ENCODE measurements around the gene DDX42. TPM values are rescaled to one million over a fixed set of nuclear protein-coding genes. Genes with fewer than 3 reads are reported as not detected.

The DDX42 gene
- total RNA-seq, 1 donor from 2014 or later = 123 TPM

DNA sequence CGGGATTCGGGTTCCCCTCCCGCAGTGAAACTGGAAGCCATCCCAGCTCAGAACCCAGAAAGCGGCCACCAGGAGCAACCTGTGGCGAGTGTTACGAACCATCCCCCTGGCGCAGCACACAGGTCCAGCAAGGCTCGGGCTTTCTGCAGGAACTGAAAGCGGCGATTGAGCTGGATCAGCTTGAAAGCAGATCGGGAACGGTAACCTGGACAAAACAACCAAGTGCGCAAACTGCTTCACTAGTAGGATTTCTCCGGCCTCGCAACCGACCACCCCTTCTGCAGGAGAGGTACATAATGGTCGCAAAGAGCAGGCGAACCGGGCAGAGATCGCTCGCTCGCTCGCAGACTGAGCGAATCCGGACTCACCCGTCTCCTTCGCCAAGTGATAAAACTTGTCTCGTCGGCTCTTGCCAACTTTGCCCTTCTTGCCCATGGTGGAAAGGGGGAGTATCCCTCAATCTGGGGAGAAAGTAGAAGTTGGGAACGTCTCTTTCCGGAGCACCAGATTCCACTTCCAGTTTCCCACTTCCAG is 52.6 kb downstream of the DDX42 start:
- no peak for DNase-seq (ENCODE audit: extremely low spot score, unreplicated experiment)
- TF ChIP-seq, protein P1, sequence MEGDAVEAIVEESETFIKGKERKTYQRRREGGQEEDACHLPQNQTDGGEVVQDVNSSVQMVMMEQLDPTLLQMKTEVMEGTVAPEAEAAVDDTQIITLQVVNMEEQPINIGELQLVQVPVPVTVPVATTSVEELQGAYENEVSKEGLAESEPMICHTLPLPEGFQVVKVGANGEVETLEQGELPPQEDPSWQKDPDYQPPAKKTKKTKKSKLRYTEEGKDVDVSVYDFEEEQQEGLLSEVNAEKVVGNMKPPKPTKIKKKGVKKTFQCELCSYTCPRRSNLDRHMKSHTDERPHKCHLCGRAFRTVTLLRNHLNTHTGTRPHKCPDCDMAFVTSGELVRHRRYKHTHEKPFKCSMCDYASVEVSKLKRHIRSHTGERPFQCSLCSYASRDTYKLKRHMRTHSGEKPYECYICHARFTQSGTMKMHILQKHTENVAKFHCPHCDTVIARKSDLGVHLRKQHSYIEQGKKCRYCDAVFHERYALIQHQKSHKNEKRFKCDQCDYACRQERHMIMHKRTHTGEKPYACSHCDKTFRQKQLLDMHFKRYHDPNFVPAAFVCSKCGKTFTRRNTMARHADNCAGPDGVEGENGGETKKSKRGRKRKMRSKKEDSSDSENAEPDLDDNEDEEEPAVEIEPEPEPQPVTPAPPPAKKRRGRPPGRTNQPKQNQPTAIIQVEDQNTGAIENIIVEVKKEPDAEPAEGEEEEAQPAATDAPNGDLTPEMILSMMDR (IDR thresholded peaks at IDR 0.05) = no peak
- Mint-ChIP-seq H3K9me3 (ENCODE audit: unreplicated experiment) (no peaks in the 10 kb centered on the region), H3K27ac (ENCODE audit: unreplicated experiment) (peak overlapping the region; percentile 100), H3K36me3 (ENCODE audit: unreplicated experiment) (peaks cover 52% of the 10 kb centered on the region), H3K4me1 (ENCODE audit: unreplicated experiment) (peaks cover 27% of the 10 kb centered on the region), H3K4me3 (ENCODE audit: unreplicated experiment) (peak overlapping the region; percentile 98), H3K27me3 (ENCODE audit: unreplicated experiment) (no peaks in the 10 kb centered on the region)

DNA sequence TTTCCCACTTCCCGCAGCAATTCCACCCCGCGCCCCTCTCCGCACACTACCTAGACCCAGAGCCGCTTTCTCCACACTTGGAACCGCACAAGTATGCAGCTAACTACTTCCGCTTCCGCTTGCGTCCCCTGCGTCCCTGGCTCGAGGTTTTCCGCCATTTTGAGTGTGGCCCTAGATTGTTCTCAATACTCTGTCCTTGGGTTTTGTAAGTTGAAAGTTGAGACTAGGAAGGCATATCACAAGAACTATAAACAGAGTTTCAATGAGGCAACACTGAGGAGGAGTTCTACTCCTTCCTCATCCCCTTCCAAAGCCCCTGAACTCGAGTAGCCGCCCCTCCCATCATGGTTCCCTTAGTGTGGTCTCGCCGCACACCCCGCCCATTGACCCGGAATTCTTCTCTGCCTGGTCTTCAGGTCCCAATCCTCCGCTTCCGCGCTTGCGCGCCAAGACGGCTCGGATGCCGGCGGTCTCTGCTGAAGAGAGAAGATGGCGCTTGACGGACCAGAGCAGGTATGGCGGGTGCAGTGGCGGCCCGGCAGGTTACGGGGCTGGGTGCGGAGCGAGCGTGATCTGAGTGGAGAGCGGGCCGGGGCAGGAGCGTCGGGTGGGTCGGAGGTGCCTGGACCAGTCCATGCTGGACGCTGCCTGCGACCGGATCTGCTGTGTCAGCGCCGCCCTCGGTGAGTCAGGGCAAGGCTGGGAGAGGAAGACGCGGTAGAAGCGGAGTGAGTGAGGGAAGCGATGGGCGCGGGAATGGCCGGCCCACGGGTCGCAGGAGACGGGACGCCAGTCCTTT is 53.2 kb downstream of the DDX42 start, which contains the start of the genes FTSJ3 and PSMC5:
FTSJ3 (minus strand) TSS at position 662 of the 799 bp plus-strand sequence. CDS start 761 bp downstream, outside the sequence.
PSMC5 (plus strand) TSS at position 430 of the 799 bp plus-strand sequence; CDS start at position 490, 60 bp downstream.
- Mint-ChIP-seq H3K9me3 (ENCODE audit: unreplicated experiment) (no peaks in the 10 kb centered on the region), H3K4me3 (ENCODE audit: unreplicated experiment) (peak within 1 kb of the TSS; percentile 98), H3K27me3 (ENCODE audit: unreplicated experiment) (no peaks in the 10 kb centered on the region), H3K27ac (ENCODE audit: unreplicated experiment) (peak within 1 kb of the TSS; percentile 100), H3K4me1 (ENCODE audit: unreplicated experiment) (peaks cover 27% of the 10 kb centered on the region), H3K36me3 (ENCODE audit: unreplicated experiment) (peaks cover 52% of the 10 kb centered on the region)
- TF ChIP-seq, protein P1 (IDR thresholded peaks at IDR 0.05) = peak; percentile 62
- peak; percentile 98 for DNase-seq (ENCODE audit: extremely low spot score, unreplicated experiment)

DNA sequence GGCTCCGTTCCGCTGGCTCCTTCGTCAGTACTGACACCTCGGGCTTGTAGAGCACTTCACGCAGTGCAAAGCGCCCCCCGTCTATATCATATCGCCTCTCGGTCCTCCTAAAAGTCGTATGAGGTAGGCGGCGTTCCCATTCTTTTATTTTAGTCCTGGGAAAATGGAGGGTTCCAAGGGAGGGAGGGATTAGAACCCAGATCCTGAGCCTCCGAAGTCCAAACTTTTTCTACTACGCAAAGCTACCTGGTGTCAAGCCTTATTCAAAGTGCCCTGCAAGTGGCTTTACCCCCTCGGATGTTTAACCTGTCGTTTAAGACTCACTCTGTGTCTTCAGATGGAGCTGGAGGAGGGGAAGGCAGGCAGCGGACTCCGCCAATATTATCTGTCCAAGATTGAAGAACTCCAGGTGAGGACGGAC is 53.8 kb downstream of the DDX42 start:
- Mint-ChIP-seq H3K9me3 (ENCODE audit: unreplicated experiment) (no peaks in the 10 kb centered on the region), H3K4me1 (ENCODE audit: unreplicated experiment) (peaks cover 27% of the 10 kb centered on the region), H3K27ac (ENCODE audit: unreplicated experiment) (peak overlapping the region; percentile 100), H3K36me3 (ENCODE audit: unreplicated experiment) (peaks cover 52% of the 10 kb centered on the region), H3K27me3 (ENCODE audit: unreplicated experiment) (no peaks in the 10 kb centered on the region), H3K4me3 (ENCODE audit: unreplicated experiment) (peak overlapping the region; percentile 98)
- no peak for DNase-seq (ENCODE audit: extremely low spot score, unreplicated experiment)
- TF ChIP-seq, protein P1 (IDR thresholded peaks at IDR 0.05) = no peak

DNA sequence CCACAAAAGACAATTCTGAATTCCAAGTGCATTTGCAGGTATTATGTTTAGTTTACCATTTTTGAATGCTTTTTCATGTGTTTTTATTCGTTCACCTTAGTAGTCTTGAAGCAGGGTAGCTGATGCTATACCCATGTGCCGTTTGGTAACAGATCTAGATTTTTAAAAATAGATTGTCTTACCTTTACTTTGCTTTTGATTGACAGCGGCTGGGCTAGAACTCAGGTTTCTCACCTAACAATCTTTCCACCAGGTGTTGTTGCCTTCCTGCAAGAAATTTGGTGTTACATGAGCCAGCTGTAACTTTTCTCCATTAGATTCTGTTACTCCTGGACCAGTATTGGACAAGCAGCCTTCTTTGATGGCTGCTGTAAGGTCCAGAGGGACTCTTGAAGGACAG is 55.0 kb downstream of the DDX42 start:
- Mint-ChIP-seq H3K27me3 (ENCODE audit: unreplicated experiment) (no peaks in the 10 kb centered on the region), H3K4me3 (ENCODE audit: unreplicated experiment) (no peak overlapping the region), H3K4me1 (ENCODE audit: unreplicated experiment) (peaks cover 27% of the 10 kb centered on the region), H3K27ac (ENCODE audit: unreplicated experiment) (no peak overlapping the region), H3K36me3 (ENCODE audit: unreplicated experiment) (peaks cover 51% of the 10 kb centered on the region), H3K9me3 (ENCODE audit: unreplicated experiment) (no peaks in the 10 kb centered on the region)
- TF ChIP-seq, protein P1 (IDR thresholded peaks at IDR 0.05) = no peak
- no peak for DNase-seq (ENCODE audit: extremely low spot score, unreplicated experiment)

DNA sequence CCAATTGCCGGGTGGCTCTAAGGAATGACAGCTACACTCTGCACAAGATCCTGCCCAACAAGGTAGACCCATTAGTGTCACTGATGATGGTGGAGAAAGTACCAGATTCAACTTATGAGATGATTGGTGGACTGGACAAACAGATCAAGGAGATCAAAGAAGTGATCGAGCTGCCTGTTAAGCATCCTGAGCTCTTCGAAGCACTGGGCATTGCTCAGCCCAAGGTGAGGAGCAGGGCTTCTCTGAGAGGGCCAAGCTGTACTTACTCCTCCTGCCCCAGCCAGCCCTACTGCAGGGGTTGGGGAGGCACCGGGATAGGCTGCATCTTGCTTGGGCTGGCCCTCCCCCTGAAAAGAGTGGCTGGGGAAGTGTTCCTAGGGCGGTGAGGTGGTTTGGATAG is 56.3 kb downstream of the DDX42 start:
- DNase-seq (ENCODE audit: extremely low spot score, unreplicated experiment) = no peak
- Mint-ChIP-seq H3K9me3 (ENCODE audit: unreplicated experiment) (no peaks in the 10 kb centered on the region), H3K27ac (ENCODE audit: unreplicated experiment) (no peak overlapping the region), H3K36me3 (ENCODE audit: unreplicated experiment) (peaks cover 46% of the 10 kb centered on the region), H3K27me3 (ENCODE audit: unreplicated experiment) (no peaks in the 10 kb centered on the region), H3K4me3 (ENCODE audit: unreplicated experiment) (no peak overlapping the region), H3K4me1 (ENCODE audit: unreplicated experiment) (peaks cover 27% of the 10 kb centered on the region)
- TF ChIP-seq, protein P1 (IDR thresholded peaks at IDR 0.05) = no peak

Data from osteocyte (in vitro differentiated cells).